A172 (cell line): Measurements from ENCODE around the gene TRIP12. TPM values are rescaled to one million over a fixed set of nuclear protein-coding genes. Genes with fewer than 3 reads are reported as not detected.
"Not testable (repeated sequence)": the region's sequence is repeated elsewhere in the genome, so short reads cannot be mapped to it uniquely, and the experiment has no call there.

Source experiments
- DNase-seq: peaks from one replicate; pipeline ENCODE4 v3.0.0-alpha.2; 2015; ENCODE audit warnings: low spot score
- total RNA-seq: library from RNA; depleted of rRNA; stranded (reverse); fragments of >200 nt; shearing (Covaris generic); gene quantifications from 2 replicates; pipeline ENCODE4 v1.2.3, GENCODE V29; 2014

The TRIP12 gene
- total RNA-seq, 1 experiment from 2014 or later = 141 TPM

DNA sequence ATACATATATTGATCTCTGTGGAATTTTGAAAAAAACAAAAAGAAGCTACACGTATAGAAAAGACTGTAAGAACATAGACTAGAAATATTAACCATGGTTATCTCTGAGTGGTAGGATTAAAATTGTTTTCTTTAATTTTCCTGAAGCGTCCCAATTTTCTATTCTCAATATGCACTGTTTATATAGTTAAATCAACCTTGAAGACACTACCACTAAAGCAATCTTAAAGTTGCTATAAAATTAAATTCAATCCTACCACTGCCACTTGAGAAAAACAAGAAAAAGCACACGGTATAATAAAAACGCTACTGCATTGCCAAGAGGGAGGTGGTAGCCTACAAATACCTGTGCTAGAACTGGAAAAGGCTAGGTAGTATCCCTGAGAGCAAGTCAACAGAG is 47.2 kb downstream of the TRIP12 start:
- no peak for DNase-seq

DNA sequence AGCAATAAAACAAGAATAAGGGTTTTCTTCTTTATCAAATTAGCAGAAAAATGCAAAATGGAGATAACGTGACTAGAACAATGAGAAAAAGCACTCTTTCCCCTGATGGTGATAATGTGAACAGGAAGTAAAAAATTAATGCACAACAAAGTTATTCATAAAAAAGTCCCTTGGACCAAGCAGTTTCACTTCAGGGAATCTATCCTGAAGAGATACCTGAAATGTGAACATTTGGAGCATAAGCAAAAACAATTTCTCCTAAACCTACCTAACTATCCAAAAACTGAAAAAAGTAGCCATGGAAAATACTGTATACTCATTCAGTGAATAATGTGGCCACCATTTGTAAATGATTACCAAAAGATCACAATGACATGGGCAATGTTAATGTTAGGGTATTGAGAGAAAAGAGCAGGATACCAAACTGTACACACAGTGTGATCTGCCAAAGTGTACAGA is 48.7 kb downstream of the TRIP12 start:
- DNase-seq = no peak

DNA sequence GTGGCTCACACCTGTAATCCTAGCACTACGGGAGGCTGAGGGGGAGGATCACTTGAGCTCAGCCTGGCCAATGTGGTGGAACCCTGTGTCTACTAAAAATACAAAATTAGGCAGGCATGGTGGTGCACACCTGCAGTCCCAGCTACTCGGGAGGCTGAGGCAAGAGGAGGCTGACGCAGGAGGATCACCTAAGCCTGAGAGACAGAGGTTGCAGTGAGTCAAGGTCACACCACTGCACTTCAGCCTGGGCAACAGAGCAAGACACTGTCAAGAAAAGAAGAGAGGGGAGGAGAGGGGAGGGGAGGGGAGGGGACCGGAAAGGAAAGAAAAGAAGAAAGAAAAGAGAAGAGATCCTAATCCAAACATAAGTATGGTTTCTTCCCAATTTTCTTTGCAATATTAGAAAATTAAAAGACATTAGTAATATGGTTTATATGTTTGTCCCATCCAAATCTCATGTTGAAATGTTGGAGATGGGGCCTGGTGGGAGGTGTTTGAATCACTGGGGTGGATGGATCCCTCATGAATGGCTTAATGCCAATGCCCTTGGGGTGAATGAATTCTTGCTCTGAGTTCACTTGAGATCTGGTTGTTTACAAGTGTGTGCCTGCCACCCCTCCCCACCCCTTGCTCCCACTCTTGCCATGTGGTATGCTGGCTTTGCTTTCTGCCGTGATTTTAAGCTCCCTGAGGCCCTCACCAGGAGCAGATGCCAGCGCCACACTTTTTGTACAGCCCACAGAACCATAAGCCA is 50.7 kb downstream of the TRIP12 start:
- no peak for DNase-seq

DNA sequence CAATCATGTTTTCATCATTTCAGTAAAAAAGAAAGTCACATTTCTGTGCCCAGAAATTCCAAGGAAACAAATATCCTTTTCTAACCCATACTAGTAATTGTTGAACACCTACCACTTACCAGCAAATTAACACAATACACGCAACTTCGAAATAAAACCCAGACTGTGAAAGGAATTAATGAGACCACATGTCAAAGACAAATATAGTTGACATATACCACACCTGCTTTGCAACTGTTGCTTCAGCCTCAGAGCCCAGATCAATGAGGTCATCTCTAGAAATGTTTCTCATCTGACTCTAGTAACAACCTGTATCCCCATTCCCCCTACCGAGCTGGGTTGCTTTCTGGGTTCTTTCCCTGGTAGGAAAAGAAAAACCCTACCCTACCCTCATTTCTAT is 52.6 kb downstream of the TRIP12 start:
- no peak for DNase-seq

DNA sequence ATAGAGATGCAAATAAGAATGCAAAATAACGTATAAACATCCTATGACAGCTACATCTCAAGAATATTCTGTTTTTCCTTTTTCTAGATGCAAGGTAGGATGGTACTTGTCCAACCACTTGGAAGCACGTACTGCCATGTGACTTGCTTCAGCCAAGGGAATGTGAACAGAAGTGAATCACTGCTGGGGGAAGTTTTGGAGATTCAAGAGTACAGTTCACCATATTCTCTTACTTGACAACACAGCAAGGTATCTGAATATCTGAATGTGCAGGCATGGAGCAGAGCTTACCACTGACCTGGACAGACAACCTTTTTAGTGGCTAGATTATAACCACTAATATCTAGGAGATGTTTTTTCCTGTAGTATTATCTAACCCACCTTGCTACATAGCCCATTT is 53.0 kb downstream of the TRIP12 start:
- DNase-seq = no peak

DNA sequence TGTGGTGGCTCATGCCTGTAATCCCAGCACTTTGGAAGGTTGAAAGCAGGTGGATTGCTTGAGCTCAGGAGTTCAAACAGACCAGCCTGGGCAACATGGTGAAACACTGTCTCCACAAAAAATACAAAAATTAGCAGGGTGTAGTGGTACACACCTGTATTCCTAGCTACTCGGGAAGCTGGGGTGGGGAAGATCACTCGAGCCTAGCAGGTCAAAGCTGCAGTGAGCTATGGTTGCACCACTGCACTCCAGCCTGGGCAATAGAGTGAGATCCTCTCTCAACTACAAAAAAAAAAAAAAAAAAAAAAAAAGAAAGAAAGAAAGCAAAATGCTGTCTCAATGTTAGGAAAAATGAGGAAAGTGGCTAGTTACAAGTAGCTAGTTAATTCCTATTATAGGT is 56.8 kb downstream of the TRIP12 start:
- DNase-seq = no peak

DNA sequence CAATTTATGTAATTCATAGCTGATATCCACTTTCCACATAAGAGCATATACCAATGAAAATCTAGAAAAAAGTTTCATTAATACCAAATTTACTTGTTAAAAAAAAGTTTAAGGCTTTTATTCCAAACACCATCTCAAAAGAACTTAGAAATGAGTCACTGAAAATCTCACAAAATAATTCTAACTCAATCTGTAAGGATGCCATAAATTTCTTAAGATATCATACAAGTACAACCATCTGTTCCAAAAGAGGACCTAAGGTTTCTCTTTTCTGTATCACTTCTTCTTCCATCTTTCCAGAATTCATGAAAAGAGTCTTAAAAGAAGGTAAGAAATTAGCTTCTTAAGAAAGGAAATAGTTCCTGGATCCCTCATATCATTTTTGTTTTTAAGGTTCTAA is 60.4 kb downstream of the TRIP12 start:
- DNase-seq = no peak

DNA sequence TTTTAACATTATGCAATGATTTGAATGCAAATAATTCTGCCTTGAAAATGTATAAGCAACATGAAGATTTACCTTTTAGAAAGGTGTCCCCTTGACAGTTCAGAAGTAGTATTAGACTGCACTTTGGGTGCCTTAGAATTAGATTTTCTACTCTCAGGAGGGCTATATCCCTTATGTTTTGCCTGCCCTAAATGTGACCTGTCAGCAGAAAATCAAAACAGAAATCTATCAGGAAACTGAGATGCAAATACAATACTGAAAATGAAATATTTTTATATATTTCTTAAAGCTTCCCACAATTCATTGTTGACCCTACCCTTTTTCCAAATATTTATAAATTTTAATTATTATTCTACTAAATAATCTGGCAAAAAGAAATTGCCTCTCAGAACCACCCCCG is 61.5 kb downstream of the TRIP12 start:
- DNase-seq = no peak

DNA sequence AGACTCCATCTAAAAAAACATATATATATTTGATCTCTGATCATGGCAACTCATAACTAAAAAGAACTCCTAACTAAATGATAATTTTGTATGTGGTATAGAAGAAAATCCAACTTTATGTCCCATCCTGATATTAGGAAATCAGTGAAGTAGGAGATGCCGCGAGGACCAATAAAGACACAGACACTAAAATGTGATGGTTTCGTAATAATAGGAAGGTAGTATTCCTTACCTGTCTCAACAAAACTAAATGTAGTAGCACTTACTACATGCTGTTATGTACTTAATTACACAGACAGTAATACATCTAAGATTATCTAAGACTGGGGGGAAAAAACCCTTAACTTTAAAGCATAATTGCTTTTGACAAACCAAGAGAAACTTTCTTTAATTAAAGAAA is 63.5 kb downstream of the TRIP12 start:
- no peak for DNase-seq

DNA sequence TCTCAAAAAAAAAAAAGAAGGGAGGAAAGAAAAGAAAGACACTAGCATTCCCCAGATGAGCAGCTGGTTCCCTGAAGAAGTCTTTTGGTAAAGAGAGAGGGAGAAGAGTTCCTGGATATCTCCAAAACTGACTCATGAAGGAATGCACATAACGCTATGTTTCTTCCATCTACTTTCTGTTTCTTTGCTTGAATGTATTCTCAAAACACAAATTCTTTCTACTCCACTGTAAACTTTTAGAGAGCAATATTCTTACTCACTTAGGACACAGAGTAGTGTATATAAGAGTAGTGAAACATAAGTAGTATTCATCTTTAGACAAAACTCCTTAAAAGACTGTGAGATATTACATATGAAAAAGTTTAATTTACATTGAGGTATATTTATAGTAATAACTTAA is 64.2 kb downstream of the TRIP12 start:
- no peak for DNase-seq

DNA sequence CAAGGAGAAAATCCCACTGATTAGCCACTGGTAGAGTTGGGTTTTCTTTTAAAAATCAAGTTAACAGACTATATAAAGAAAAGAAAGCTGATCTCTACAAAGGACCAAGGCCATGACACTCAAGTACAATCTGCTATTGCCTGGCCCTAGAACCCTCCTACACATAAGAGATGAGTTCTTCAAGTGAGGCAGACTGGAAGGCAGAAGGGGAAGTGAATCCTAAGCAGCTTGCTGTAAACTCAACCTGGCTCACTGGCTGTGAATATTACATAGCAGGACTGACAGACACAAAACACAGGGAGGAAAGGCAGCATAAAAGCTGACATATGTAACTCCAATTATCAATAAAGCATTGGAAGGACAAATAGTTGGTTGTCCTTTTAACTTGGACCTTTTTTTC is 65.4 kb downstream of the TRIP12 start:
- DNase-seq = no peak

DNA sequence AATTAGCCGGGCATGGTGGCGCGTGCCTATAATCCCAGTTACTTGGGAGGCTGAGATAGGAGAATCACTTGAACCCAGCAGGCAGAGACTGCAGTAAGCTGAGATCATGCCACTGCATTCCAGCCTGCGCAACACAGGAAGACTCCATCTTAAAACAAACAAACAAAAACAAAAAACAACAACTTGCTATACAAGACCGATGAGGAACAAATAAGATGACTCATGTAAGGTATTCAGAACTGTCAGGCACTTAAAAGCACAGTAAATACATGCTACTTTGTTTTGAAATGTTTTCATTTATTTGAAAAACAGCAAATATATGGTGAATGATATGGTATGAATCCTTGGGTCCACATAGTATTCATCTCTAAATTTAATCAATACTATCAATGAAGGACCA is 66.7 kb downstream of the TRIP12 start:
- no peak for DNase-seq

DNA sequence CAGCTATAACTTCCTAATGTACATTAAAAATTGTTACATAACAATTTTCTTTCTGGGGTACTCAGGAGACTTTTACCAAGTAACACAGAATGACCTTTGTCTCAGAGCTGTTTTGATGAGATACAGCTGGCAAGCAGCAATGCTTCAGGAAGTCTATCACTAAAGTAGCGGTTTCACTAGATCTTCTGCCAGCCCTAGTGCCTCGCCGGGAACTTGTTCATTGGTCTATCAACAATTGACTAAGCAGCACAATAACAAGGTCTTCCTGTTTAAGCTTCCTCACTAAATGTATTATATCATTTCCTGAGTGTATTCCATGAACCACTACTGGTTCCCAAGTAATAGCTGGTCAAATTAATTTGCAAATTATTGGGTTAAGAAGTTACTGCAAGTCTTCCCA is 69.2 kb downstream of the TRIP12 start:
- no peak for DNase-seq

DNA sequence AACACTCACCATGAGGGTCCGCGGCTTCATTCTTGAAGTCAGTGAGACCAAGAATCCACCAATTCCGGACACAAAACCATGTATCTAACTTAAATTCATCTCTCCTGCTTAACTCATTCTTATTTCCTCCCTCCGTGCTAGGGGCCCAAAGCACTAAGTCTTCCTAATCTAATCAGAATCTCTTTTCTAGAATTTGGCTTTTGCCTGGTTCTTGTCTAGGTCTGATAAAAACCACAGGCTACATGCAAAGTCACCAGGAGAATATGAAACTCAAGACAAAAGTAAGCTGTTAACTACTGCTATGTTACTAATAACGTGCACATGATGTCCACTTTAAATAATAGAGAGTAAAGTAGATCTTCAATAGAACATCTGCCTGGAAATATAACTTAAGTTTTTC is 69.9 kb downstream of the TRIP12 start:
- no peak for DNase-seq

DNA sequence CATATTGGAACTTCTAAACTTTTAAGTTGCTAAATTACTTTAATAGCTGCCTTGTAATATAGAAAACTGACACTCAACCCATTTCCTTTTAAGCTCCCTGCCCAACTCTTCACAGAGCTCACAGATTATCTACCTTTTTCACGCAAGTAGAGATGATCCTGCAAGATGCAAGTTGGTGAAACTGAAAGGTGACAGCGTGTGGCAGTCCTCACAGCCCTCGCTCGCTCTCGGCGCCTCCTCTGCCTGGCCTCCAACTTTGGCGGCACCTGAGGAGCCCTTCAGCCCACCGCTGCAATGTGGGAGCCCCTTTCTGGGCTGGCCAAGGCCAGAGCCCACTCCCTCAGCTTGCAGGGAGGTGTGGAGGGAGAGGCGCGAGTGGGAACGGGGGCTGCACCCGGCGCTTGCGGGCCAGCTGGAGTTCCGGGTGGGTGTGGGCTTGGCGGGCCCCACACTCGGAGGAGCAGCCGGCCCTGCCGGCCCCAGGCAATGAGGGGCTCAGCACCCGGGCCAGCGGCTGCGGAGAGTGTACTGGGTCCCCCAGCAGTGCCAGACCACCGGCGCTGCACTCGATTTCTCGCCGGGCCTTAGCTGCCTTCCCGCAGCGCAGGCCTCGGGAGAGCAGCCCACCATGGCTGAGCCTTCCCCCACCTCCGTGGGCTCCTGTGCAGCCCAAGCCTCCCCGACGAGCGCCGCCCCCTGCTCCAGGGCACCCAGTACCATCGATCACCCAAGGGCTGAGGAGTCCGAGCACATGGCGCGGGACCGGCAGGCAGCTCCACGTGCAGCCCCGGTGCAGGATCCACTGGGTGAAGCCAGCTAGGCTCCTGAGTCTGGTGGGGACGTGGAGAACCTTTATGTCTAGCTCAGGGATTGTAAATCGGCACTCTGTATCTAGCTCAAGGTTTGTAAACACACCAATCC is 71.2 kb downstream of the TRIP12 start:
- not testable (repeated sequence) for DNase-seq

DNA sequence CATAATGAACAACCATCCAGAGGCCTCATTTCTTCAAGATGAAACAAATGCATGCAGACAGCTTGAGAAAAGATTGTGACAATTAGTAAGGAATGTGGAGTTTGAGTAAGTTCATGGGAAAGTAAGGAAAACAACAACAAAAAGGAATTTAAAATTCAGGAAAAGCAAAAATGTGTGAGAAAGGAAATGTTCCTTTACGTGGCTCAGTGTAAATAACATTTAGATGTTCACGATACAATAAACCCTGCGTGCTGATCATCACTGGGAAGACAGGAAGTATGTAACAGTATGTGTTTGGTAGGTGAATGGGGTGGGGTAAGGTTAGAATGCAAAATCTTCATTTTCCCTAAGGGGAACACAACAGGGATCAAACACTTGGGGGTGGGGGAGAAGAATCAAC is 72.7 kb downstream of the TRIP12 start:
- DNase-seq = no peak

DNA sequence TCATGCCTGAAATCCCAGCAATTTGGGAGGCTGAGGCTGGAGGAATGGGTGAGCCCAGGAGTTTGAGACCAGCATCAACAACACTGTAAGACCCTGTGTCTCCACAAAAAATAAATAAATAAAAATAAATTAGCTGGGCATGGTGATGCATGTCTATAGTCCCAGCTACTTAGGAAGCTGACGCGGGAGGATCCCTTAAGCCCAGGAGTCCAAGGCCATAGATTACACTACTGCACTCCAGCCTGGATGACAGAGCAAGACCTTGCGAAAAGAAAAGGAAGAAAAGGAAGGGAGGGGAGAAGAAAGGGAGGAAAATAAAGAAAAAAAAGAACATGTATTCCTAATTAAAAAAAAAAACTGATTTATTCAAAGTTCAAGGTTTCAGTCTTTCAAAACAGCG is 78.2 kb downstream of the TRIP12 start:
- no peak for DNase-seq

DNA sequence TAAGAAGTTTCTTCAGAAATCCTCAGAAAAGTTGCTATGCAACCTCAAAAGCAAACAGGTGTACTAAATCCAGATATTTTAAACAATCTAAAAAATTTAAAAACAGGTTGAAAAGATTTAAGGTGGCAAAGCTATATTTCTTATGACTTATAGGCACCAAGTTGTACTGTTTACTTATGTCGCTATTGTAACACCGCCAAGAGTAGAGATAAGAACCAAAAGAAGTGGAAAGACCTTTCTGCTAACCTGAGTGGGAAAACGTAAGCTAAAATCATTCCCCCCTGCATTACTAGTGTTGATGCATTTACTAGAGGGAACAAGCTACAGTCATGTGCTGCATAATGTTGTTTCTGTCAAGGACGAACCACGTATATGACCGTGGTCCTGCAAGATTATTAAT is 83.1 kb downstream of the TRIP12 start:
- DNase-seq = no peak

DNA sequence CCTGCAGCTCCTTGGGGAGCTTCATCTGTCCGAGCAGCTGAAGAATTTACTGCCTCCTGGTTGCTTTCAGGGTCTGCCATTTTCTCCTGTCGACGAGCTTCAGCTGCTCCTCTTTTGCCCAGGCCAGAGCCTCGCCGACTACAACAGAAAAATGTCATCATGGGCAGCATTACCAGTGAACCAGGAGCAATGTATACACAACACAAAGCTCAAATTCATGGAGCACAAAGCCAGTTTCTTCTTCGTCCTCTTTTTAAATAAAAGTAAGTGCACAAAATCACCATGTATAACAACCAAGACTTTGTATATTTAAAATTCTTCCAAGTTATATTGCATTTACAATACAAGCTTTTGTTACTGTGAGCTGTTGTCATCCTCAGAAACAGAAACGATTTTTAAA is 85.0 kb downstream of the TRIP12 start:
- DNase-seq = no peak

DNA sequence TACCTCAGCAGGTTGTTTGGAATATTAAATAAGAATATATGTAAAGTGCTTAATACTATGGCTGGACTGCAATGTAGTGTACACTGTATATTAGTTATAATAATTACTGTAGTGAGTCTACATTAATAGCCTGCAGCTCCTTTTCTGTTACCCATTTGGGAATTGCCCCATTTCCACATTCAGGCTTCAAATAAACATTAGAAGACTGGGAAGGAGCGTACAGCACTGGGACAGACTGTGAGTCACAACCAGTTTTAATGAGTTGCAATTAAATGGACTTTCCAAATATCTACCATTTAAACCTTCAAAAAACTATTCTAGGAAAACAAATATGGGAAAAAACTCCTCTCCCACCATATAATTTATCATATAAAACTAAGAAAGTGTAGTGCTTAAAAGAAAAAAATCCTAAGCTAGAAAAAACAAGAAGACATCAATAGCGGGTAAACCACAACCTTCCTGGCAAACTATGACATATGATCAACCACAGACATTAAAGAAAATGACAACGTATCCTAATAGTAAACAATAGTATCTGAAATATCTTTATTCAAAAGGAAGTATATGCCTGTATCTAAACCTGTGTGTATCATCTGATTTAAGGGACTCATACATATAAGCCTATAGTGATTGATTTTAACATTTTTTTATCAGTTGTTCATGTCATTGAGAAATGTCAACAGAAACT is 86.1 kb downstream of the TRIP12 start:
- no peak for DNase-seq

DNA sequence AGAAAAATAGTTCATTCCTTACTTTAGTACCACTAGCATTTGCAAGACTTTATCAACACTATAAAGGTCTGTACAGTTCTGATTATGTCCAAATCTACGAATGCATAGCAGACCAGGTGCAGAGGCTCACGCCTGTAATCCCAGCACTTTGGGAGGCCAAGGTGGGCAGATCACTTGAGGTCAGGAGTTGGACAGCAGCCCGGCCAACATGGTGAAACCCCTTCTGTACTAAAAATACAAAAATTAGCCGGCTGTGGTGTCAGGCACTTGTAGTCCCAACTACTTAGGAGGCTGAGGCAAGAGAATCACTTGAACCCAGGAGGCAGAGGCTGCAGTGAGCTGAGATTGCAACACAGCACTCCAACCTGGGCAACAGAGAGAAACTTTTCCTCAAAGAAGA is 87.4 kb downstream of the TRIP12 start:
- DNase-seq = not testable (repeated sequence)

DNA sequence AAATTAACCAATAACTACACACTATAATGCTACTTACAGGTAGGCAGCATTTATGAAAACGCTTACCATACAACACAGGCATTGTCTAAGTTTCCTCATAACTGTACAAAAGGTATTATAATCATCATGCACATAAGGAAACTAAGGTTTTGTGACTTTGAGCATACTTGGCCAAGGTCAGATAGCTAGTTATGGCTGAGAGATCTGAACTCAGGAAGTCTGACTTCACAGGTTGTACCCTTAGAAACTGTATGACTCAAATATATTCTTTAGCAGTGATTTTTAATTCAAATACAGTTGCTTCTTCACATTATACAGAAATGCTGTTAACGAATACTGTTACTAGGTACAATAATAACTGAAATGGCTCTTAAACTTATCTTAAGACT is 89.3 kb downstream of the TRIP12 start:
- DNase-seq = no peak
